Measurements from ENCODE around the gene GPX8. TPM values are rescaled to one million over a fixed set of nuclear protein-coding genes. Genes with fewer than 3 reads are reported as not detected.

Gene GPX8
- total RNA-seq, 2 experiments from 2014 or later = not detected

DNA sequence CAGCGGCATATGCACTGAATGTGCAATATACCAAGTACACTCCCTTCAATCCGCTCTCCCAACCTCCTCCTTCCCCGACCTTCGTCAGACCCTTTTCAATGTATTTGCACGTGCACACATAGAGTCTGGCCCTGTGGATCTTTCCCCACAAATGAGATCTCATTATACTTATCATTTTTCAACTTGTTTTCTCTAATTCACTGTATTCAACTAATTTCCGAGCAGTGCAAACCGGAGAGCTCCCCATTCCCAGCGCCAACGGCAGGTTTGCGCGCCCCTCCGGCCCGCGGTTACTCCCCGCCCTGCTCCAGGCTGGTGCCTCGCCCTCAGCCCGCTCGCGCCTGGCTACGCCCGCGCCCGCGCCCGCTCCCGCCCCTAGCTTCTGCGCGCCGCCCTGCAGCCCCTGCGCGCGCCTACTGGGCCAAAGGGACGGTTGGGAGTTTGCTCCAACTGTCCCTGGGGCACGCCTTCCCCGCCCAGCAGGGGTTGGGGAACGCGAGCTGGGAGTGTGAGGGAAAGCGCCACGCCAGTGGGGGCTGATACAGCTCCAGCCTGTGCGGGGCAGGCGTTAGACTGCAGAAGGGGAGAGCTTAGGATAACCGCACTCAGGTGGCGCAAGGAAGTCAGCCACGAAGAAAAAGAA, 16.3 kb downstream of the GPX8 start:
- no peaks in the 10 kb centered on the region for H3K36me3 Mint-ChIP-seq (ENCODE audit: low read depth)
- peaks cover 39% of the 10 kb centered on the region for H3K4me1 Mint-ChIP-seq
- ChIA-PET CTCF (interaction anchor here (0.8 to 2.0 kb wide), 11 partner anchors 9 to 273 kb away, joined by 3 to 7 read pairs (median 4); partner anchors contain the start of genes CCNO and DHX29), POLR2A (interaction anchor here (0.6 to 1.3 kb wide), 2 partner anchors 24 to 836 kb away, joined by 3 read pairs; no protein-coding TSS in a partner anchor)
- peak; percentile 30 for DNase-seq
- H3K27me3 Mint-ChIP-seq = peaks cover 77% of the 10 kb centered on the region
- peak overlapping the region; percentile 33 for H3K4me3 Mint-ChIP-seq
- H3K27ac Mint-ChIP-seq = no peak overlapping the region
- H3K9me3 Mint-ChIP-seq = no peaks in the 10 kb centered on the region

DNA sequence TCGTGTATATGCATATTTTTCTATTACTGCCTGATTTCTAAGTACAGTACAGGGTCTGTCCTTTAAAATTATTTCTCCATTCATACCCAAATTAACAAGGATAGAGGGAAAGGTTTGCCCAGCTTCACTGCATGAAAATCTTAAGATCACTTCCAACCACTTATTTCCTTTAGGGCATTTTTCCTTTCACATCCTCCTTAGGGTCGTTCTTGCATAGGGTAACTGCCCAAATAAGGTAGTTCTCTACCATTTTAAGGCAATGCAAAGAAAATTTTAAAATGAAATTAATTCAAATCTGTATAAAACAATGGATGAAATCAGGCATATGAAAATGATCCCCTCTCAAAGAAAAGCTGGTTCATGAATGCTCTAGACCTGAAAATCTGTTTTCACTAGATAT, 17.1 kb downstream of the GPX8 start:
- Mint-ChIP-seq H3K27ac (no peak overlapping the region), H3K36me3 (ENCODE audit: low read depth) (no peaks in the 10 kb centered on the region), H3K27me3 (peaks cover 81% of the 10 kb centered on the region), H3K4me3 (no peak overlapping the region), H3K4me1 (peaks cover 38% of the 10 kb centered on the region), H3K9me3 (no peaks in the 10 kb centered on the region)
- POLR2A ChIA-PET = interaction anchor here (0.6 to 1.3 kb wide), 2 partner anchors 24 to 624 kb away, joined by 3 read pairs; no protein-coding TSS in a partner anchor
- DNase-seq = no peak
- CTCF ChIA-PET = interaction anchor here (1.0 to 1.5 kb wide), 4 partner anchors 9 to 120 kb away, joined by 4 read pairs; no protein-coding TSS in a partner anchor

DNA sequence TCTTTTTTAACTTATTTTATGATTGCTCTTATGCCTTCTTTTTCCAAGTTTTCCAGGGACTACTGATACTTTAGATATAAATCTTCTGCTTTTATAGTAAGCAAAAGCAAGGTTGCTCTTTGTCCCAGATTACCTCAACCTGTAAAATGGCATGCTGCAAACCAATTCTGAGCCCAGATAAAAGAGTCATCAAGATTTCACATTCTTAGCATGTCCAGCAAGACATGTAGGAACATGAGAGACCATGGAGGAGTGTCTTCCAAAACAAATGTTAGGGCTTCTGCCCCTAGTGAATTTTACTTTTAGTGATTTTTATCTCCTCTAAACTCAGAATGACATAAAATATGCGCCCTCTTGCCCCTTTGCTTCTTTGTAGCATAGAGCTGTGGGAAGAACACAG, 20.0 kb downstream of the GPX8 start:
- POLR2A ChIA-PET = no interaction called here
- no peaks in the 10 kb centered on the region for H3K36me3 Mint-ChIP-seq (ENCODE audit: low read depth)
- H3K27me3 Mint-ChIP-seq = peaks cover 72% of the 10 kb centered on the region
- no peaks in the 10 kb centered on the region for H3K9me3 Mint-ChIP-seq
- peaks cover 22% of the 10 kb centered on the region for H3K4me1 Mint-ChIP-seq
- H3K27ac Mint-ChIP-seq = no peak overlapping the region
- no peak overlapping the region for H3K4me3 Mint-ChIP-seq
- no peak for DNase-seq
- CTCF ChIA-PET = no interaction called here

DNA sequence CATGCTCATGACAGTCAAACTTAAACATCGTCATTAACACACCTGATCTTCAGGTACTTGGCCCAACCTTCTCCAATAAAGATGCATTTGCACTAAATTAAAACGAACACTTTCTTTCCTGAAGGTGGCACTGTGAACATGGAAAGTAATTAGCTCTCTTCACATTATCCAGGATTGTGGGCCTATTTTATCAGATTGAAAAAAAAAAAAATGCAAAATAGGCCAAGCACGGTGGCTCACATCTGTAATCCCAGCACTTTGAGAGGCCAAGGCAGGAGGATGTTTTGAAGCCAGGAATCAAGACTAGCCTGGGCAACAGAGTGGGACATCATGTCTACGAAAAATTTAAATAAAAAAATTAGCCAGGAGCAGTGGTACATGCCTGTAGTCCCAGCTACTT, 27.4 kb downstream of the GPX8 start:
- H3K4me3 Mint-ChIP-seq = no peak overlapping the region
- ChIA-PET CTCF (interaction anchor here (1.1 kb wide), 1 partner anchor 23 kb away, joined by 4 read pairs; no protein-coding TSS in a partner anchor), POLR2A (no interaction called here)
- no peak overlapping the region for H3K27ac Mint-ChIP-seq
- H3K27me3 Mint-ChIP-seq = peaks cover 56% of the 10 kb centered on the region
- no peaks in the 10 kb centered on the region for H3K36me3 Mint-ChIP-seq (ENCODE audit: low read depth)
- H3K4me1 Mint-ChIP-seq = no peaks in the 10 kb centered on the region
- DNase-seq = no peak
- no peaks in the 10 kb centered on the region for H3K9me3 Mint-ChIP-seq

DNA sequence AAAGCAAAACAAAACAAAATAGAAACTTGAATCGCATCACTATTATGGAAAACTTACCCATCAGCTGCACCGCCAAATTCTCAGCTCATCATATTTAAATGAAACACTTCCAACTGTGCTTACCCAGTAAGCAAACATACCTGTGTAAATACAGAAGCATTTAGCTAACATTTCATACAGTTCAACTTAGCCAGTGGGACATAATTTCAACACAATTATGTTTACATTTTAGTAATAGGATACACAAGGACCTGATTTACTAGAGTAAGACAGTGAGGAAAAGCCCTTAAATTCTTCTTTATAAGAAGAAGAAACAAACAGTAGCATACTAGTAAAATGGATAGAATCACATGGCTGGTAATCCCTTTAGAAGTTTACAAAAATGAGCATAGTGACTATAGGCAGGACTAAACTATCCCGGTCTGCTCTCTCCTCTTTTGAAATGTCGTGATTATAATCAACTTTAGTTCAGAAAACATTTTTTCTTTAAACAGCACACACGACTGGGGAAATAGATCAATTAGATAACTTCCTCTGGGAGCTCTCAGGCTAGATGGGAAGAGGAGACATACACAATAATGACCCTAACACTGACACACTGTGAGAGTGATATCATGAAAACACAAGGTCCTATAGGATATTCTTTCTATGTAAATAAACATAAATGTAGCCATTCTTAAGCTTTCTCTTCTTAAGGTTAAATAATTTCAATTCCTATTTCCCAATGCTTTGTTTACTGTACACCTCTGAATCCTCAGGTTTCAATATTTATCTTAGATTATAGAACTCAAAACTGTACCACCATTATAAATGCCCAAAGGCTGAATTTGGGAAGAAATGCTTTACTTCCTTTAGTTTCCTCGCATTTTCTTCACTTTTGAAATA, 28.9 kb downstream of the GPX8 start:
- Mint-ChIP-seq H3K4me1 (no peaks in the 10 kb centered on the region), H3K27ac (no peak overlapping the region), H3K9me3 (no peaks in the 10 kb centered on the region), H3K27me3 (peaks cover 58% of the 10 kb centered on the region), H3K36me3 (ENCODE audit: low read depth) (no peaks in the 10 kb centered on the region), H3K4me3 (no peak overlapping the region)
- POLR2A ChIA-PET = no interaction called here
- no peak for DNase-seq
- CTCF ChIA-PET = interaction anchor here (0.9 to 1.2 kb wide), 2 partner anchors 13 to 22 kb away, joined by 3 to 6 read pairs; no protein-coding TSS in a partner anchor

DNA sequence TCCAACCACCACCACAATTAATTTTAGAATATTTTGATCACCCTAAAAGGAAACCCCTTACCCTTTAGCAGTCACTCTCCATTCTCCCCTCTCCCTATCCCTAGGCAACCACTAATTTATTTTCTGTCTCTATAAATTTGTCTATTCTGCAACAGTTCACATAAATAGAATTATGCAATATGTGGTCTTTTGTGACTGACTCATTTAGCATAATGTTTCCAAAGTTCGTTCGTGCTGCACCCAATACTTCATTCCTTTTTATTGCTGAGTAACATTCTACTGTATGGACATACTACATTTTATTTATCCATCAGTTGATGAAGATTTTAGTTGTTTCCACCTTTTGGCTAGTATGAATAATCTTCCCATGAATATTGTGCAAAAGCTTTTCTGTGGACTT, 31.2 kb downstream of the GPX8 start:
- Mint-ChIP-seq H3K4me1 (no peaks in the 10 kb centered on the region), H3K4me3 (no peak overlapping the region), H3K36me3 (ENCODE audit: low read depth) (no peaks in the 10 kb centered on the region), H3K9me3 (no peaks in the 10 kb centered on the region), H3K27ac (no peak overlapping the region), H3K27me3 (peaks cover 53% of the 10 kb centered on the region)
- ChIA-PET POLR2A (no interaction called here), CTCF (no interaction called here)
- no peak for DNase-seq

DNA sequence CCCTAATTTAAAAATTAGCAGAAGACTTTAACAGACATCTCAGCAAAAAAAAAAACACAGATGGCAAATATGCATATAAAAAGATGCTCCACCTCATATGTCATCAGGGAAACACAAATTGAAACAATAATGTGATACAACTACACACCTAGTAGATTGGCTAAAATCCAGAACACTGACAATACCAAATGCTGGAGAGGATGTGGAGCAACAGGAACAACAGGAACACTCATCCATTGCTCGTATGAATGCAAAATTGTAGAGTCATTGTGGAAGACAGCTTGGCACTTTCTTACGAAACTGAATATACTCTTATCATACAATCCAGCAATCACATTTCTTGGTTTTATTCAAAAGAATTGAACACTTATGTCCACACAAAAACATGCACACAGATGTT, 45.0 kb downstream of the GPX8 start:
- Mint-ChIP-seq H3K27me3 (peaks cover 36% of the 10 kb centered on the region), H3K4me3 (no peak overlapping the region), H3K9me3 (no peaks in the 10 kb centered on the region), H3K36me3 (ENCODE audit: low read depth) (no peaks in the 10 kb centered on the region), H3K4me1 (no peaks in the 10 kb centered on the region), H3K27ac (no peak overlapping the region)
- ChIA-PET POLR2A (no interaction called here), CTCF (no interaction called here)
- no peak for DNase-seq

DNA sequence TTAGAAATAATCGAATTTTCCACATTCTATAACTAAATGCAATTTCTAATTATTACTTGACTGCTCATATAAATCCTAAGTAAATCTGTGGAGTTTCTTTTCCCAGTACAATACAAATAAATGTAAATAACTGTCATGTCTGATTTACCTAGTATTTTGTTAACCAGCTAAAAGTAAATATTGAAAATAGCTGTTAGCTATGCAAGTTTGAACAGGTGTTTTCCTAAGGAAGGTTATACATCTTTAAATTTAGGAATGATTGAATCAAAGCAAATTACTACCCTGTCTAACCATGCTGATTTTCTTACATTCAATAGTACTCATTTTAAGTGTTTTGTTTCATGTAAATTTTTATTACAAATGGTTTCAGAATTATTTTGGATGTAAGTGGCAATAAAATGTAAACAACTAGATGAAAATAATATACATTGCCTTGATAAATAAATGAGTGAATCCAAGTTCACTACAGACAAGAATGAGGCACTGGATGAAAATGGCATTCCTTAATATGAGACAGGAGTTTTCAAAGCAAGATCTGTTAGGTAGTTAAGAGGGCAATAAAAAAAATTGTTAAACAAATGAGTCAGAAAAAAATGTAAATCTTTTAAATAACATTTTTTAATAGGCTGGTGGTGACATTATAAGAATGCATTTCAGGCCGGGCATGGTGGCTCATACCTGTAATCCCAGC, 51.4 kb downstream of the GPX8 start:
- H3K27me3 Mint-ChIP-seq = peaks cover 10% of the 10 kb centered on the region
- no peak for DNase-seq
- POLR2A ChIA-PET = no interaction called here
- H3K36me3 Mint-ChIP-seq (ENCODE audit: low read depth) = no peaks in the 10 kb centered on the region
- no peak overlapping the region for H3K27ac Mint-ChIP-seq
- no peaks in the 10 kb centered on the region for H3K4me1 Mint-ChIP-seq
- no peak overlapping the region for H3K4me3 Mint-ChIP-seq
- no peaks in the 10 kb centered on the region for H3K9me3 Mint-ChIP-seq
- CTCF ChIA-PET = interaction anchor here (0.8 to 1.9 kb wide), 3 partner anchors 22 to 35 kb away, joined by 3 to 4 read pairs (median 4); no protein-coding TSS in a partner anchor

Other genes with a start within 250 kb of the GPX8 start
- gene ESM1, start 174.6 kb upstream of the GPX8 start, total RNA-seq = under 1 TPM; 0.76 to 0.83 TPM
- gene GZMK, start 135.9 kb upstream of the GPX8 start, total RNA-seq = 10 to 100 TPM; 14.5 to 14.7 TPM
- gene GZMA, start 57.5 kb upstream of the GPX8 start, total RNA-seq = 1,000 to 10,000 TPM; 1,058 to 1,099 TPM
- gene CDC20B, start 13.0 kb downstream of the GPX8 start, total RNA-seq = under 1 TPM; 0.13 to 0.18 TPM
- gene MCIDAS, start 67.1 kb downstream of the GPX8 start, total RNA-seq = not detected
- gene CCNO, start 73.4 kb downstream of the GPX8 start, total RNA-seq = under 1 TPM in 1 of 2 experiments, not detected in 1; 0.15 TPM
- gene DHX29, start 147.5 kb downstream of the GPX8 start, total RNA-seq = 10 to 100 TPM; 13.0 to 15.5 TPM
- gene MTREX, start 147.8 kb downstream of the GPX8 start, total RNA-seq = 10 to 100 TPM; 69.7 to 71.4 TPM